ENCODE measurements around the gene HCN2. TPM values are rescaled to one million over a fixed set of nuclear protein-coding genes. Genes with fewer than 3 reads are reported as not detected.
"Not testable (repeated sequence)": the region's sequence is repeated elsewhere in the genome, so short reads cannot be mapped to it uniquely, and the experiment has no call there.

The HCN2 gene
- polyA plus RNA-seq, 1 donor from 2014 or later, result 4.7 TPM

DNA sequence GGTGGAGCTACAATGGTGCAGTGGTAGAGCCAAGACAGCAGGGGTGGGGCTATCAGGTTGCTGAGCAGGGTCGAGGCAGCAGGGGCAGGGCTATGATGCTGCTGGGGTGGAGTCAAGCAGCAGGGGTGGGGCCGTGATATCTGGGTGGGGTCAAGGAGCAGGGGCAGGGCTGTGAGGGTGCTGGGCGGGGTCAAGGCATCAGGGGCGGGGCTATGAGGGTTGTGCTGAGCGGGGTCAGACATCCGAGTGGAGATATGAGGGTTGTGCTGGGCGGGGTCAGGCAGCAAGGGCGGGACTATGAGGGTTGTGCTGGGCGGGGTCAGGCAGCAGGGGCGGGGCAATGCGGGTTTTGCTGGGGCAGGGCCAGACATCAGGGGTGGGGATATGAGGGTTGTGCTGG is 14.7 kb downstream of the HCN2 start:
- no peaks in the 10 kb centered on the region for H3K9me2 ChIP-seq (ENCODE audit: insufficient read depth, low read length)
- no peaks in the 10 kb centered on the region for H3K79me2 ChIP-seq (replicated peaks; ENCODE audit: insufficient read depth, low read length)
- no peak overlapping the region for H3K4me2 ChIP-seq (ENCODE audit: low read length)
- no peak overlapping the region for H3K9ac ChIP-seq (ENCODE audit: low read length)
- no peaks in the 10 kb centered on the region for H3K9me3 ChIP-seq (ENCODE audit: low read length)
- H2AFZ ChIP-seq (ENCODE audit: low read depth, low read length), result no peak overlapping the region
- H3K27me3 ChIP-seq (ENCODE audit: insufficient read depth, low read depth, low read length), result no peaks in the 10 kb centered on the region
- no peak overlapping the region for H3K4me3 ChIP-seq (ENCODE audit: low read length)
- no peaks in the 10 kb centered on the region for H3F3A ChIP-seq (ENCODE audit: insufficient read depth, low read length, poor library complexity, severe bottlenecking)
- no peaks in the 10 kb centered on the region for H4K20me1 ChIP-seq (ENCODE audit: insufficient read depth)
- no peak overlapping the region for H3K27ac ChIP-seq (ENCODE audit: low read length)
- H3K36me3 ChIP-seq (ENCODE audit: insufficient read depth, low read length), result no peaks in the 10 kb centered on the region
- TF ChIP-seq EP300 (conservative IDR thresholded peaks at IDR 0.05; ENCODE audit: poor library complexity, severe bottlenecking) (no peak), RAD21 (conservative IDR thresholded peaks at IDR 0.05) (no peak), TAF1 (IDR thresholded peaks at IDR 0.05; ENCODE audit: low read depth) (no peak), POLR2AphosphoS5 (IDR thresholded peaks at IDR 0.05) (no peak), SMC3 (conservative IDR thresholded peaks at IDR 0.05; ENCODE audit: poor library complexity) (no peak), MXI1 (conservative IDR thresholded peaks at IDR 0.05; ENCODE audit: poor library complexity, severe bottlenecking) (no peak), EZH2 (IDR thresholded peaks at IDR 0.05; ENCODE audit: borderline replicate concordance, insufficient read depth, low read length, poor library complexity, severe bottlenecking) (no peak)
- TF ChIP-seq, protein P1, sequence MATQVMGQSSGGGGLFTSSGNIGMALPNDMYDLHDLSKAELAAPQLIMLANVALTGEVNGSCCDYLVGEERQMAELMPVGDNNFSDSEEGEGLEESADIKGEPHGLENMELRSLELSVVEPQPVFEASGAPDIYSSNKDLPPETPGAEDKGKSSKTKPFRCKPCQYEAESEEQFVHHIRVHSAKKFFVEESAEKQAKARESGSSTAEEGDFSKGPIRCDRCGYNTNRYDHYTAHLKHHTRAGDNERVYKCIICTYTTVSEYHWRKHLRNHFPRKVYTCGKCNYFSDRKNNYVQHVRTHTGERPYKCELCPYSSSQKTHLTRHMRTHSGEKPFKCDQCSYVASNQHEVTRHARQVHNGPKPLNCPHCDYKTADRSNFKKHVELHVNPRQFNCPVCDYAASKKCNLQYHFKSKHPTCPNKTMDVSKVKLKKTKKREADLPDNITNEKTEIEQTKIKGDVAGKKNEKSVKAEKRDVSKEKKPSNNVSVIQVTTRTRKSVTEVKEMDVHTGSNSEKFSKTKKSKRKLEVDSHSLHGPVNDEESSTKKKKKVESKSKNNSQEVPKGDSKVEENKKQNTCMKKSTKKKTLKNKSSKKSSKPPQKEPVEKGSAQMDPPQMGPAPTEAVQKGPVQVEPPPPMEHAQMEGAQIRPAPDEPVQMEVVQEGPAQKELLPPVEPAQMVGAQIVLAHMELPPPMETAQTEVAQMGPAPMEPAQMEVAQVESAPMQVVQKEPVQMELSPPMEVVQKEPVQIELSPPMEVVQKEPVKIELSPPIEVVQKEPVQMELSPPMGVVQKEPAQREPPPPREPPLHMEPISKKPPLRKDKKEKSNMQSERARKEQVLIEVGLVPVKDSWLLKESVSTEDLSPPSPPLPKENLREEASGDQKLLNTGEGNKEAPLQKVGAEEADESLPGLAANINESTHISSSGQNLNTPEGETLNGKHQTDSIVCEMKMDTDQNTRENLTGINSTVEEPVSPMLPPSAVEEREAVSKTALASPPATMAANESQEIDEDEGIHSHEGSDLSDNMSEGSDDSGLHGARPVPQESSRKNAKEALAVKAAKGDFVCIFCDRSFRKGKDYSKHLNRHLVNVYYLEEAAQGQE (IDR thresholded peaks at IDR 0.05; ENCODE audit: borderline replicate concordance), result no peak
- TF ChIP-seq, protein P2, sequence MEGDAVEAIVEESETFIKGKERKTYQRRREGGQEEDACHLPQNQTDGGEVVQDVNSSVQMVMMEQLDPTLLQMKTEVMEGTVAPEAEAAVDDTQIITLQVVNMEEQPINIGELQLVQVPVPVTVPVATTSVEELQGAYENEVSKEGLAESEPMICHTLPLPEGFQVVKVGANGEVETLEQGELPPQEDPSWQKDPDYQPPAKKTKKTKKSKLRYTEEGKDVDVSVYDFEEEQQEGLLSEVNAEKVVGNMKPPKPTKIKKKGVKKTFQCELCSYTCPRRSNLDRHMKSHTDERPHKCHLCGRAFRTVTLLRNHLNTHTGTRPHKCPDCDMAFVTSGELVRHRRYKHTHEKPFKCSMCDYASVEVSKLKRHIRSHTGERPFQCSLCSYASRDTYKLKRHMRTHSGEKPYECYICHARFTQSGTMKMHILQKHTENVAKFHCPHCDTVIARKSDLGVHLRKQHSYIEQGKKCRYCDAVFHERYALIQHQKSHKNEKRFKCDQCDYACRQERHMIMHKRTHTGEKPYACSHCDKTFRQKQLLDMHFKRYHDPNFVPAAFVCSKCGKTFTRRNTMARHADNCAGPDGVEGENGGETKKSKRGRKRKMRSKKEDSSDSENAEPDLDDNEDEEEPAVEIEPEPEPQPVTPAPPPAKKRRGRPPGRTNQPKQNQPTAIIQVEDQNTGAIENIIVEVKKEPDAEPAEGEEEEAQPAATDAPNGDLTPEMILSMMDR (IDR thresholded peaks at IDR 0.05; ENCODE audit: poor library complexity, severe bottlenecking), result no peak

DNA sequence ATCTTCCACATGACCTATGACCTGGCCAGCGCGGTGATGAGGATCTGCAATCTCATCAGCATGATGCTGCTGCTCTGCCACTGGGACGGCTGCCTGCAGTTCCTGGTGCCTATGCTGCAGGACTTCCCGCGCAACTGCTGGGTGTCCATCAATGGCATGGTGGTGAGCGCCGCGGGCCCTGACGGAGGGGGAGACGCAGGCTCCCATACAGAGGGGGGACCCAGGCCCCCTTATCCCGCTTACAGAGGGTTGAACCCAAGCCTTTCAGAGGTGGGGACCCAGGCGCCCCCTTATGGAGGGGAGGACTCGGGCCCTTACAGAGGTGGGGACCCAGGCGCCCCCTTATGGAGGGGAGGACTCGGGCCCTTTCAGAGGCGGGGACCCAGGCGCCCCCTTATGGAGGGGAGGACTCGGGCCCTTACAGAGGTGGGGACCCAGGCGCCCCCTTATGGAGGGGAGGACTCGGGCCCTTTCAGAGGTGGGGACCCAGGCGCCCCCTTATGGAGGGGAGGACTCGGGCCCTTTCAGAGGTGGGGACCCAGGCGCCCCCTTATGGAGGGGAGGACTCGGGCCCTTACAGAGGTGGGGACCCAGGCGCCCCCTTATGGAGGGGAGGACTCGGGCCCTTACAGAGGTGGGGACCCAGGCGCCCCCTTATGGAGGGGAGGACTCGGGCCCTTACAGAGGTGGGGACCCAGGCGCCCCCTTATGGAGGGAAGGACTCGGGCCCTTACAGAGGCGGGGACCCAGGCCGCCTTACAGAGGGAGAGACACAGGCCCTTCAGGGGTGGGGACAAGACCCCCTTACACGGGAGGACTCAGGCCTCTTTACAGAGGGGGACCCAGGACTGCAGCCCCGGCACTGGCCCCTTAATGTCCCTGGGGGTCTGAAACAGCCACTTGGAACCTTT is 15.6 kb downstream of the HCN2 start:
- not testable (repeated sequence) for H3K9me2 ChIP-seq (ENCODE audit: insufficient read depth, low read length); H3K9ac ChIP-seq (ENCODE audit: low read length); H3F3A ChIP-seq (ENCODE audit: insufficient read depth, low read length, poor library complexity, severe bottlenecking); H4K20me1 ChIP-seq (ENCODE audit: insufficient read depth); H3K36me3 ChIP-seq (ENCODE audit: insufficient read depth, low read length); H3K4me3 ChIP-seq (ENCODE audit: low read length); H3K27ac ChIP-seq (ENCODE audit: low read length); H3K9me3 ChIP-seq (ENCODE audit: low read length); H3K27me3 ChIP-seq (ENCODE audit: insufficient read depth, low read depth, low read length); H3K79me2 ChIP-seq (replicated peaks; ENCODE audit: insufficient read depth, low read length); H2AFZ ChIP-seq (ENCODE audit: low read depth, low read length); H3K4me2 ChIP-seq (ENCODE audit: low read length)

Data from neural cell (in vitro differentiated cells).